CD4-positive, alpha-beta T cell (primary cell): ENCODE measurements around the gene SUV39H2. TPM values are rescaled to one million over a fixed set of nuclear protein-coding genes. Genes with fewer than 3 reads are reported as not detected.

ENCODE experiments used
- ATAC-seq: fragments of 200-7000 bp; cut with Tn5 transposase; one replicate; pipeline ENCODE4 v1.10.0; 2022; ENCODE audit warnings: mild to moderate bottlenecking; ENCODE audit not compliant: poor library complexity
- CTCF ChIA-PET: fragments of 350-600 bp; sonication (Branson Sonifier 250); formaldehyde crosslinking; loops from one replicate; lab custom pipeline; 2021; ENCODE audit warnings: antibody characterized with exemption, inconsistent platforms; lab: Charles Lee
- POLR2A ChIA-PET: fragments of 350-600 bp; sonication (Branson Sonifier 250); formaldehyde crosslinking; loops from one replicate; lab custom pipeline; 2021; ENCODE audit warnings: antibody characterized with exemption, inconsistent platforms; lab: Charles Lee
- DNase-seq, 14 experiments: peaks; one replicate each; pipeline ENCODE4 v3.0.0-alpha.2; 2013 to 2020; ENCODE audit warnings: mixed read lengths in 2 of 14
- H3K27ac ChIP-seq, 2 donors: one replicate each; pipeline versions ENCODE4 v1.5.1 to v1.7.0; 2013; ENCODE audit warnings: low read length in 2 of 2, low read depth in 1 of 2, mild to moderate bottlenecking in 1 of 2
- H3K27me3 ChIP-seq, 2 experiments: 1 replicate in 1 of 2; 2 replicates in 1 of 2; pipeline versions ENCODE4 v1.6.1 to v1.7.0; 2013; ENCODE audit warnings: low read length in 2 of 2, control low read depth in 1 of 2, mild to moderate bottlenecking in 1 of 2, moderate library complexity in 1 of 2; ENCODE audit not compliant: insufficient read depth in 2 of 2, control insufficient read depth in 1 of 2
- H3K36me3 ChIP-seq: one replicate; pipeline ENCODE4 v1.6.1; 2013; ENCODE audit warnings: low read length, control low read depth; ENCODE audit not compliant: insufficient read depth
- H3K4me1 ChIP-seq: one replicate; pipeline ENCODE4 v1.6.1; 2013; ENCODE audit warnings: low read length, control low read depth; ENCODE audit not compliant: insufficient read depth
- H3K4me3 ChIP-seq: one replicate; pipeline ENCODE4 v1.5.1; 2013; ENCODE audit warnings: mild to moderate bottlenecking, low read length, moderate library complexity
- H3K9me3 ChIP-seq, 2 experiments: 1 replicate in 1 of 2; 2 replicates in 1 of 2; pipeline versions ENCODE4 v1.6.1 to v1.7.0; 2013; ENCODE audit warnings: low read length in 2 of 2, mild to moderate bottlenecking in 2 of 2, control low read depth in 1 of 2, moderate library complexity in 1 of 2; ENCODE audit not compliant: control insufficient read depth in 1 of 2, insufficient read depth in 1 of 2
- H3K27ac Mint-ChIP-seq: one replicate; pipeline ENCODE4 v1.8.0; 2020; ENCODE audit warnings: mixed read lengths
- H3K27me3 Mint-ChIP-seq: one replicate; pipeline ENCODE4 v1.8.0; 2021; ENCODE audit warnings: mixed read lengths
- H3K36me3 Mint-ChIP-seq: one replicate; pipeline ENCODE4 v1.8.0; 2021; ENCODE audit warnings: low read depth, mixed read lengths
- H3K4me1 Mint-ChIP-seq: one replicate; pipeline ENCODE4 v1.8.0; 2021; ENCODE audit warnings: low read depth, mixed read lengths
- H3K4me3 Mint-ChIP-seq: one replicate; pipeline ENCODE4 v1.8.0; 2020; ENCODE audit warnings: mild to moderate bottlenecking, mixed read lengths
- H3K9me3 Mint-ChIP-seq: one replicate; pipeline ENCODE4 v1.8.0; 2020; ENCODE audit warnings: mixed read lengths
- CTCF ChIP-seq: fragments of 200-600 bp; IDR thresholded peaks from one replicate; pipeline ENCODE4 v1.8.0; 2022; ENCODE audit warnings: antibody characterized with exemption, mild to moderate bottlenecking
- intact Hi-C, 2 experiments: fragments of 100-400 bp; cut with DNase I in 1 of 2; cut with micrococcal nuclease in 1 of 2; formaldehyde crosslinking; loops; one replicate each; pipeline versions ENCODE4 v1.15.1 to v1.9.0; 2023 to 2025; cut with DNase I, micrococcal nuclease
- total RNA-seq, 174 experiments: library from RNA in 2 of 174; stranded (reverse) in 2 of 174; gene quantifications; one replicate each; pipeline ENCODE4 v1.2.3 and lab custom pipeline; 2021 to 2026

SUV39H2 gene
- total RNA-seq, 2 experiments from 2014 or later: 3.4 to 3.5 TPM

GRCh38 chr10:14879124-14879927 is 660 bp downstream of the SUV39H2 start:
- Histone ChIP-seq H3K4me1 (peaks cover 16% of the 10 kb centered on the region), H3K9me3 (no peaks in the 10 kb centered on the region), H3K27ac (peak overlapping the region in 1 of 2 donors; percentile 35), H3K27me3 (no peaks in the 10 kb centered on the region), H3K36me3 (no peaks in the 10 kb centered on the region), H3K4me3 (peak overlapping the region; percentile 95)
- Mint-ChIP-seq H3K9me3 (no peaks in the 10 kb centered on the region), H3K4me3 (peak overlapping the region; percentile 91), H3K36me3 (peaks cover 11% of the 10 kb centered on the region), H3K27me3 (no peaks in the 10 kb centered on the region), H3K27ac (peak overlapping the region; percentile 88), H3K4me1 (peaks cover 48% of the 10 kb centered on the region)
- intact Hi-C loops: loop anchor here (1.0 to 5.0 kb wide), 5 partner anchors 25 to 217 kb away; partner anchors contain the start of genes DCLRE1C (in 1 of the 2), MEIG1 (in 1 of the 2) and RPP38 (in 1 of the 2)
- ChIA-PET CTCF (interaction anchor here (0.5 to 1.8 kb wide), 3 partner anchors 10 to 348 kb away, joined by 3 to 5 read pairs (median 5); no protein-coding TSS in a partner anchor), POLR2A (interaction anchor here (0.7 to 3.6 kb wide), 15 partner anchors 12 to 351 kb away, joined by 3 to 63 read pairs (median 4); partner anchors contain the start of genes CDNF, DCLRE1C, HSPA14 and MEIG1)
- ATAC-seq: peak; percentile 12
- TF ChIP-seq CTCF: no peak
- peak in 11 of 14 experiments; percentile 3 to 67 (median 20) for DNase-seq

- DNase-seq (no peak), ATAC-seq (no peak)
- Mint-ChIP-seq H3K27me3 (no peaks in the 10 kb centered on the region), H3K4me3 (peak overlapping the region; percentile 91), H3K27ac (peak overlapping the region; percentile 88), H3K4me1 (peaks cover 48% of the 10 kb centered on the region), H3K9me3 (no peaks in the 10 kb centered on the region), H3K36me3 (peaks cover 11% of the 10 kb centered on the region)
- Histone ChIP-seq H3K4me3 (peak overlapping the region; percentile 95), H3K27me3 (no peaks in the 10 kb centered on the region), H3K9me3 (no peaks in the 10 kb centered on the region), H3K27ac (no peak overlapping the region), H3K4me1 (peaks cover 16% of the 10 kb centered on the region), H3K36me3 (no peaks in the 10 kb centered on the region)
- ChIA-PET POLR2A (interaction anchor here (0.7 to 3.6 kb wide), 4 partner anchors 27 to 79 kb away, joined by 3 to 63 read pairs (median 4); partner anchors contain the start of genes CDNF, DCLRE1C, HSPA14 and MEIG1), CTCF (no interaction called here)
- no peak for TF ChIP-seq CTCF
- intact Hi-C loops: loop anchor here (1.0 to 5.0 kb wide), 5 partner anchors 25 to 217 kb away; partner anchors contain the start of genes DCLRE1C (in 1 of the 2), MEIG1 (in 1 of the 2) and RPP38 (in 1 of the 2)
These were observed 1.2 kb downstream of the SUV39H2 start for GRCh38 chr10:14879928-14880193.

GRCh38 chr10:14880229-14880628 is 1.6 kb downstream of the SUV39H2 start:
- no peaks in the 10 kb centered on the region for H3K27me3 ChIP-seq
- POLR2A ChIA-PET: interaction anchor here (0.7 to 3.6 kb wide), 6 partner anchors 9 to 311 kb away, joined by 3 to 63 read pairs (median 4); partner anchors contain the start of genes CDNF, DCLRE1C, HSPA14 and MEIG1
- H3K4me3 ChIP-seq: no peak overlapping the region
- TF ChIP-seq CTCF: no peak
- Mint-ChIP-seq H3K4me3 (peak overlapping the region; percentile 91), H3K27me3 (no peaks in the 10 kb centered on the region), H3K36me3 (peaks cover 11% of the 10 kb centered on the region), H3K4me1 (peaks cover 48% of the 10 kb centered on the region), H3K9me3 (no peaks in the 10 kb centered on the region), H3K27ac (peak overlapping the region; percentile 88)
- H3K4me1 ChIP-seq: peaks cover 16% of the 10 kb centered on the region
- intact Hi-C loops: no loop called here
- ATAC-seq (no peak), DNase-seq (peak in 2 of 14 experiments; percentile 7 to 14)
- no peaks in the 10 kb centered on the region for H3K36me3 ChIP-seq
- no peak overlapping the region for H3K27ac ChIP-seq
- H3K9me3 ChIP-seq: no peaks in the 10 kb centered on the region
- CTCF ChIA-PET: interaction anchor here (1.2 kb wide), 1 partner anchor 23 kb away, joined by 3 read pairs; no protein-coding TSS in a partner anchor
